GM12892 (cell line): ENCODE data around the gene CECR2.

Source experiments
- POLR2A ChIP-seq: IDR thresholded peaks from 2 replicates; pipeline ENCODE4 v1.6.1; 2011; ENCODE audit warnings: low read depth, low read length, control low read depth
- POLR2AphosphoS5 ChIP-seq: IDR thresholded peaks from 2 replicates; pipeline ENCODE4 v1.6.1; 2011; ENCODE audit warnings: low read depth, low read length, control low read depth
- TAF1 ChIP-seq: IDR thresholded peaks from 2 replicates; pipeline ENCODE4 v1.6.1; 2011; ENCODE audit warnings: low read depth, mild to moderate bottlenecking, control low read depth, low read length, borderline replicate concordance

DNA sequence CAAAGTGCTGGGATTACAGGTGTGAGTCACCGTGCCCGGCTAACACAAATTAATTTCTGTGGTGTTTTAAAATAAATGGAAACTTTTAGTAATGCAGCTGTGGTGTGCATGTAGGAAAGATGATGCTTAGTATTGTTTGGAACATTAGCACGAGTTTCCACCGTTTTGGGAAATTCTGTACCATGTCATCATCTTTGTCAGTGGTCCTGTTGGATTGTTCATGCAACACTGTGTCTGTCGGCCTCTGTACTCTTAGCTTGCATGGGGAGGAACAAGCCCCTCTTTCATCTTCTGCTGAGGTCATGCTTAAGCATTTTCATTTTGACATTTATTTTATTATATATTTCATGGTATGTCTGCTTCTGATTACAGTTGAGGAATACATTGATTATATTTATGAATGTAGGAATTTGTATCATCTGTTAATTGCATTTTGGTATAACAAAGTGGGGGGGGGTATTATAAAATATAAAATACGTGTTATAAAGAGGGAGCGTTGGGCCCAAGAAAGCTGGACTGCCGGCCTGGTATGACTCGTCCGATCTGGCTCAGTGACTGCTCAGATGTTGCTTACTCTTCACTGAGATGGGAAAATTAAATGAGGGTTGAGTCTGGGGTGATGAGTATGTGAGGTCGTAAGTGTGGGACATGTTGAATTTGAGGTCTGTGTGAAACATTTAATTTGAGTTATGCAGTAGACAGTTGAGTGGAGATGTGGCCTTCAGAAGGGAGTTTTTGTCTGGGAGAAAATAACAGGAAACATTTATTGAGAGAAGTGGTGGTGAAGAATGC, 28.7 kb downstream of the CECR2 start:
- no peak for TF ChIP-seq POLR2AphosphoS5
- TF ChIP-seq TAF1, result no peak
- no peak for TF ChIP-seq POLR2A
